WI38 (cell line): ENCODE data around the gene MMP21.

Experiments used
- H3K4me3 ChIP-seq: 2 replicates; pipeline ENCODE4 v1.5.1; 2011; ENCODE audit warnings: low read depth, mild to moderate bottlenecking, control low read depth, low read length
- CTCF ChIP-seq: IDR thresholded peaks from 2 replicates; pipeline ENCODE4 v1.5.1; 2012; ENCODE audit warnings: low read depth, mild to moderate bottlenecking, control low read depth, low read length

Gene MMP21

GRCh38 chr10:125782054-125782453 lies 6.4 kb upstream of the MMP21 start:
- no peak for TF ChIP-seq CTCF
- no peak overlapping the region for H3K4me3 ChIP-seq

GRCh38 chr10:125781374-125781773 lies 5.8 kb upstream of the MMP21 start:
- no peak overlapping the region for H3K4me3 ChIP-seq
- no peak for TF ChIP-seq CTCF

- no peak for TF ChIP-seq CTCF
- no peak overlapping the region for H3K4me3 ChIP-seq
These were observed 4.0 kb upstream of the MMP21 start for GRCh38 chr10:125779403-125780327.

- TF ChIP-seq CTCF: no peak
- H3K4me3 ChIP-seq: no peak overlapping the region
These were observed 2.9 kb upstream of the MMP21 start for GRCh38 chr10:125778556-125778955.

GRCh38 chr10:125777806-125778205 lies 2.2 kb upstream of the MMP21 start:
- TF ChIP-seq CTCF: no peak
- H3K4me3 ChIP-seq: no peak overlapping the region

GRCh38 chr10:125774581-125775191 lies 935 bp downstream of the MMP21 start:
- TF ChIP-seq CTCF: no peak
- no peak overlapping the region for H3K4me3 ChIP-seq
